ENCODE results near the gene GAREM1.

- TF ChIP-seq CTCF (IDR thresholded peaks at IDR 0.05; ENCODE audit: low read depth, low read length) (no peak), POLR2A (IDR thresholded peaks at IDR 0.05; ENCODE audit: extremely low read depth, insufficient read length) (no peak), MAX (IDR thresholded peaks at IDR 0.05; ENCODE audit: low read depth, low read length) (no peak), MYC (IDR thresholded peaks at IDR 0.05; ENCODE audit: low read depth, low read length) (no peak)
Observed at GRCh38 chr18:32300914-32301313, 169.8 kb downstream of the GAREM1 start.

All from NB4 (cell line).